Cardiac fibroblast (primary cell): ENCODE data around the gene SLC6A20.

Experiments
- DNase-seq, 2 donors: peaks; one replicate each; pipeline versions ENCODE4 v3.0.0 to v3.0.0-alpha.2; 2010; ENCODE audit warnings: low read depth in 2 of 2
- H3K4me3 ChIP-seq, 2 donors: replicated peaks in 1 of 2; 1 replicate in 1 of 2; 2 replicates in 1 of 2; pipeline ENCODE4 v1.5.1; 2011; ENCODE audit warnings: low read depth in 2 of 2, low read length in 2 of 2, mild to moderate bottlenecking in 2 of 2, moderate library complexity in 1 of 2
- CTCF ChIP-seq: IDR thresholded peaks from one replicate; pipeline ENCODE4 v1.5.1; 2011; ENCODE audit warnings: low read depth, mild to moderate bottlenecking, low read length, inconsistent platforms

Gene SLC6A20

GRCh38 chr3:45802146-45802545 lies 5.8 kb upstream of the SLC6A20 start:
- TF ChIP-seq CTCF, result no peak
- no peak for DNase-seq
- H3K4me3 ChIP-seq, result no peak overlapping the region

GRCh38 chr3:45800611-45801010 lies 4.3 kb upstream of the SLC6A20 start:
- DNase-seq, result no peak
- no peak for TF ChIP-seq CTCF
- H3K4me3 ChIP-seq, result no peak overlapping the region

- DNase-seq, result no peak
- no peak for TF ChIP-seq CTCF
- no peak overlapping the region for H3K4me3 ChIP-seq
These were observed 3.2 kb upstream of the SLC6A20 start for GRCh38 chr3:45799586-45799985.

GRCh38 chr3:45798034-45798433 lies 1.7 kb upstream of the SLC6A20 start:
- no peak for DNase-seq
- H3K4me3 ChIP-seq, result no peak overlapping the region
- TF ChIP-seq CTCF, result no peak

GRCh38 chr3:45796902-45797637 lies 734 bp upstream of the SLC6A20 start:
- no peak for DNase-seq
- no peak for TF ChIP-seq CTCF
- H3K4me3 ChIP-seq, result no peak overlapping the region

GRCh38 chr3:45795509-45795881 lies 841 bp downstream of the SLC6A20 start:
- H3K4me3 ChIP-seq, result no peak overlapping the region
- no peak for TF ChIP-seq CTCF
- DNase-seq, result peak in 1 of 2 donors; percentile 21

- TF ChIP-seq CTCF, result no peak
- H3K4me3 ChIP-seq, result no peak overlapping the region
- no peak for DNase-seq
These were observed 1.7 kb downstream of the SLC6A20 start for GRCh38 chr3:45794660-45795059.
